Neural crest cell (in vitro differentiated cells): ENCODE results near the gene ASB7. TPM values are rescaled to one million over a fixed set of nuclear protein-coding genes. Genes with fewer than 3 reads are reported as not detected.
A peak's percentile ranks its signal among the peaks of the same experiment; 100 is the strongest.
"Not testable (repeated sequence)": the region's sequence is repeated elsewhere in the genome, so short reads cannot be mapped to it uniquely, and the experiment has no call there.

ENCODE experiments used
- DNase-seq: peaks from one replicate; pipeline ENCODE4 v3.0.0; 2021; ENCODE audit warnings: low read depth, mixed read lengths, low spot score
- H3K27ac Mint-ChIP-seq: one replicate; pipeline ENCODE4 v1.8.0; 2021; ENCODE audit warnings: mild to moderate bottlenecking, mixed read lengths; ENCODE audit not compliant: unreplicated experiment
- H3K27me3 Mint-ChIP-seq: 2 replicates; pipeline ENCODE4 v1.8.0; 2021; ENCODE audit warnings: low read depth, mild to moderate bottlenecking, mixed read lengths
- H3K36me3 Mint-ChIP-seq: 2 replicates; pipeline ENCODE4 v1.8.0; 2021; ENCODE audit warnings: low read depth, mild to moderate bottlenecking, mixed read lengths
- H3K4me1 Mint-ChIP-seq: 2 replicates; pipeline ENCODE4 v1.8.0; 2021; ENCODE audit warnings: mixed read lengths
- H3K4me3 Mint-ChIP-seq: one replicate; pipeline ENCODE4 v1.8.0; 2021; ENCODE audit warnings: mild to moderate bottlenecking, mixed read lengths
- H3K9me3 Mint-ChIP-seq: 2 replicates; pipeline ENCODE4 v1.8.0; 2021; ENCODE audit warnings: mixed read lengths
- total RNA-seq: library from RNA; stranded (reverse); gene quantifications from 2 replicates; pipeline ENCODE4 v1.2.1, GENCODE V29; 2021
- TF ChIP-seq, protein P1 (sequence below): fragments of 200-600 bp; sonication (generic); conservative IDR thresholded peaks from 2 replicates; pipeline ENCODE4 v1.5.0; 2021; ENCODE audit warnings: antibody characterized with exemption, mild to moderate bottlenecking

Gene ASB7
- total RNA-seq, 1 donor from 2014 or later = 14.4 TPM

- Mint-ChIP-seq H3K36me3 (no peaks in the 10 kb centered on the region), H3K4me1 (peaks cover 5% of the 10 kb centered on the region), H3K27me3 (no peaks in the 10 kb centered on the region), H3K27ac (no peak overlapping the region), H3K9me3 (no peaks in the 10 kb centered on the region), H3K4me3 (no peak overlapping the region)
- TF ChIP-seq, protein P1, sequence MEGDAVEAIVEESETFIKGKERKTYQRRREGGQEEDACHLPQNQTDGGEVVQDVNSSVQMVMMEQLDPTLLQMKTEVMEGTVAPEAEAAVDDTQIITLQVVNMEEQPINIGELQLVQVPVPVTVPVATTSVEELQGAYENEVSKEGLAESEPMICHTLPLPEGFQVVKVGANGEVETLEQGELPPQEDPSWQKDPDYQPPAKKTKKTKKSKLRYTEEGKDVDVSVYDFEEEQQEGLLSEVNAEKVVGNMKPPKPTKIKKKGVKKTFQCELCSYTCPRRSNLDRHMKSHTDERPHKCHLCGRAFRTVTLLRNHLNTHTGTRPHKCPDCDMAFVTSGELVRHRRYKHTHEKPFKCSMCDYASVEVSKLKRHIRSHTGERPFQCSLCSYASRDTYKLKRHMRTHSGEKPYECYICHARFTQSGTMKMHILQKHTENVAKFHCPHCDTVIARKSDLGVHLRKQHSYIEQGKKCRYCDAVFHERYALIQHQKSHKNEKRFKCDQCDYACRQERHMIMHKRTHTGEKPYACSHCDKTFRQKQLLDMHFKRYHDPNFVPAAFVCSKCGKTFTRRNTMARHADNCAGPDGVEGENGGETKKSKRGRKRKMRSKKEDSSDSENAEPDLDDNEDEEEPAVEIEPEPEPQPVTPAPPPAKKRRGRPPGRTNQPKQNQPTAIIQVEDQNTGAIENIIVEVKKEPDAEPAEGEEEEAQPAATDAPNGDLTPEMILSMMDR = no peak
- DNase-seq = no peak
Observed at GRCh38 chr15:100669260-100669659, 66.9 kb downstream of the ASB7 start.

DNA sequence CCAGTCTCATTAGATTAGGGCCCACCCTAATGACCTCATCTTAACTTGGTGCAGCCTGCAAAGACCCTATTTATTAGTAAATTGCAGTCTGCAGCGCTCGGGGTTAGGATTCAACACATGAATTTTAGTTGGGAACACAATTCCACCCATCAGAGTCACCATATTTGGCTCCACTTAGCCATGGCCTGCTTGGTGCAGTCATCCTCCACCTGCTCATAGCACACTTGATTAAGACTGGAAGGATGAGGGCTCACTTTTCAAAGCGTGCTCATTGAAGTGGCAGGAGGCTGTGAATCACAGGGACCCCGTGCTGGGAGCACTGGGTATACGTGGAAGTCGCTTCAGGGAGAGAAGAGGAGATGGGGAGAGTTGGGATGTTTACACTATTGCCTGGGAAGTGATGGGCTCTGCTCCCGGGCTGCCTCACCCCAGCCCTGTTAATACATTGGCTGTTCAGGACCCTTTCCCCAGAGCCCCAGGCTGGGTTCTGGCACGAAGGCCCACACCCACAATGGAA lies 68.2 kb downstream of the ASB7 start:
- Mint-ChIP-seq H3K9me3 (no peaks in the 10 kb centered on the region), H3K27ac (no peak overlapping the region), H3K36me3 (no peaks in the 10 kb centered on the region), H3K4me1 (peaks cover 5% of the 10 kb centered on the region), H3K27me3 (no peaks in the 10 kb centered on the region), H3K4me3 (no peak overlapping the region)
- no peak for DNase-seq
- TF ChIP-seq, protein P1 = no peak

DNA sequence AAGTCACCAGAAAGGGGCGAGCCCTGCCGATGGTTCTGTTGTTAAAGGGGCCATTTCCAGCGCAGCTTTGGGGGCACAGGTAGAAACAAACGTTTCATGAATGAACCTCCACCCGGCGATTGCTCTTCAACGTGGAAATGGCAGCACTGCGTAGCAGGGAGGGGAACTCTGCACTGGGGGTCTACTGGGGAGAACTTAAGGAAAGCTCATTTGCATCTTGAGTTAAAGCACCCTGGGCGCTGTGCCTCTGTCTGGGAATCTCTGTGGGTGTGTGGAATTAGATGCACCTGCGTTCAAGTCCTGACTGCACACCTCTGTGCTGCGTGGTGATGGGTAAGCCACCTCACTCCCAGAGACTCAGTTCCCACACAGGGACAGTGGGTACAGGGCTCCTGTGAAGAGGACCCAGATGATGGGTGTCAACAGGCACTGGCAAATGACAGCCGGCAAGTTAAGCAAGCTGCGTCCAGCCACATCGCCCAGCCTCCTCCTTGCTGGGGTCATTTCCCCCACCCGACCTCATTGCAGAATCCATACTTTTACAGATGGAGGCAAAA lies 68.8 kb downstream of the ASB7 start:
- Mint-ChIP-seq H3K36me3 (no peaks in the 10 kb centered on the region), H3K27ac (no peak overlapping the region), H3K4me1 (peaks cover 5% of the 10 kb centered on the region), H3K4me3 (no peak overlapping the region), H3K9me3 (no peaks in the 10 kb centered on the region), H3K27me3 (no peaks in the 10 kb centered on the region)
- TF ChIP-seq, protein P1 = no peak
- no peak for DNase-seq

GRCh38 chr15:100671858-100672543 lies 69.6 kb downstream of the ASB7 start:
- TF ChIP-seq, protein P1 = peak; percentile 64
- Mint-ChIP-seq H3K36me3 (no peaks in the 10 kb centered on the region), H3K27ac (no peak overlapping the region), H3K4me1 (peaks cover 5% of the 10 kb centered on the region), H3K27me3 (peaks cover 4% of the 10 kb centered on the region), H3K9me3 (no peaks in the 10 kb centered on the region), H3K4me3 (no peak overlapping the region)
- DNase-seq = peak; percentile 33

- H3K36me3 Mint-ChIP-seq = no peaks in the 10 kb centered on the region
- TF ChIP-seq, protein P1 = no peak
- peaks cover 6% of the 10 kb centered on the region for H3K27me3 Mint-ChIP-seq
- H3K9me3 Mint-ChIP-seq = no peaks in the 10 kb centered on the region
- H3K27ac Mint-ChIP-seq = no peak overlapping the region
- H3K4me3 Mint-ChIP-seq = no peak overlapping the region
- H3K4me1 Mint-ChIP-seq = peaks cover 5% of the 10 kb centered on the region
- DNase-seq = no peak
Observed at GRCh38 chr15:100672959-100673358, 70.6 kb downstream of the ASB7 start.

- H3K36me3 Mint-ChIP-seq, H3K27me3 Mint-ChIP-seq, H3K27ac Mint-ChIP-seq, H3K4me3 Mint-ChIP-seq, DNase-seq, H3K9me3 Mint-ChIP-seq, H3K4me1 Mint-ChIP-seq: not testable (repeated sequence)
Observed at GRCh38 chr15:100679151-100679550, 76.8 kb downstream of the ASB7 start.
